Osteoblast (primary cell): Measurements from ENCODE around the gene FATE1. TPM values are rescaled to one million over a fixed set of nuclear protein-coding genes. Genes with fewer than 3 reads are reported as not detected.
A peak's percentile ranks its signal among the peaks of the same experiment; 100 is the strongest.

Experiments
- DNase-seq: peaks from one replicate; pipeline ENCODE4 v3.0.0; 2011; ENCODE audit warnings: low spot score, mixed read lengths; ENCODE audit not compliant: insufficient read length; ENCODE audit errors: missing footprints
- H2AFZ ChIP-seq: 2 replicates; pipeline ENCODE4 v1.6.0; 2011; ENCODE audit warnings: mild to moderate bottlenecking, low read length
- H3K27ac ChIP-seq: 2 replicates; pipeline ENCODE4 v1.5.1; 2011; ENCODE audit warnings: mild to moderate bottlenecking, low read depth, low read length, moderate library complexity
- H3K27me3 ChIP-seq: 2 replicates; pipeline ENCODE4 v1.6.0; 2012; ENCODE audit warnings: mild to moderate bottlenecking, control low read depth, inconsistent platforms, low read length, moderate library complexity; ENCODE audit not compliant: insufficient read depth
- H3K36me3 ChIP-seq: 2 replicates; pipeline ENCODE4 v1.5.1; 2011; ENCODE audit warnings: mild to moderate bottlenecking, low read length, control low read depth, moderate library complexity; ENCODE audit not compliant: insufficient read depth
- H3K4me1 ChIP-seq: 2 replicates; pipeline ENCODE4 v1.5.1; 2011; ENCODE audit warnings: mild to moderate bottlenecking, low read length, control low read depth, moderate library complexity; ENCODE audit not compliant: insufficient read depth
- H3K4me2 ChIP-seq: 2 replicates; pipeline ENCODE4 v1.6.0; 2011; ENCODE audit warnings: mild to moderate bottlenecking, low read length; ENCODE audit not compliant: insufficient read depth
- H3K4me3 ChIP-seq: fragments of 200-600 bp; sonication (generic); 3 replicates; pipeline ENCODE4 v1.5.1; 2012; ENCODE audit warnings: mild to moderate bottlenecking, low read length, inconsistent platforms; ENCODE audit not compliant: insufficient read depth
- H3K79me2 ChIP-seq: 2 replicates; pipeline ENCODE4 v1.6.0; 2012; ENCODE audit warnings: mild to moderate bottlenecking, low read length, control low read depth, inconsistent platforms; ENCODE audit not compliant: insufficient read depth
- H3K9me3 ChIP-seq: 2 replicates; pipeline ENCODE4 v1.5.1; 2011; ENCODE audit warnings: low read depth, low read length, control low read depth
- H4K20me1 ChIP-seq: 2 replicates; pipeline ENCODE4 v1.6.0; 2012; ENCODE audit warnings: mild to moderate bottlenecking, low read length, control low read depth; ENCODE audit not compliant: insufficient read depth
- total RNA-seq: library from RNA; depleted of rRNA; stranded (reverse); fragments of >200 nt; gene quantifications from 2 replicates; pipeline ENCODE4 v1.2.3, GENCODE V29; 2012
- TF ChIP-seq, protein P1 (sequence below): IDR thresholded peaks from 2 replicates; pipeline ENCODE4 v1.5.1; 2011; ENCODE audit warnings: mild to moderate bottlenecking, low read depth, low read length, moderate library complexity; ENCODE audit errors: extremely low read depth

The FATE1 gene
- total RNA-seq, 1 donor, result not detected

DNA sequence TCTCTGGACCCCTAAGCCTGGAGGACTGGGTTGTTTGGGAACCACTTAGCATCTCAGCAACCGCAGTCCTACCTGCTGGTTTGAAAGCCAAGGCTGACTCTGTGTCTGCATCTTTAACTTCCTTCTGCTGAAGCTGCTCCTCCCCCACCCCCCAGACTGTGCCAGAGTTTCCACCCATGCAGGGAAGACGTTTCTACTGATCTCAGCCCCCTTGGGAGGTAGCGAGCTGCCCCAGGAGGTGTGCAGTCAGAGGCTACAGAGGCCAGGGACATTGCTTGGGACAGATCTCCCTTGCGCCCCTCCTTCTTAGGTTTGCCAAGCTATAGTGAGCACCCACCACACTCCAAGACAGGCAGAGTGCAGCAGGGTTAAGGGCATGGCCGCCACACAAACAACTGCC is 4.7 kb upstream of the FATE1 start:
- Histone ChIP-seq H3K4me2 (no peak overlapping the region), H3K27me3 (no peaks in the 10 kb centered on the region), H3K36me3 (no peaks in the 10 kb centered on the region), H3K4me3 (no peak overlapping the region), H3K27ac (no peak overlapping the region), H3K4me1 (no peaks in the 10 kb centered on the region), H3K9me3 (no peaks in the 10 kb centered on the region), H3K79me2 (no peaks in the 10 kb centered on the region), H4K20me1 (no peaks in the 10 kb centered on the region), H2AFZ (no peak overlapping the region)
- TF ChIP-seq, protein P1, sequence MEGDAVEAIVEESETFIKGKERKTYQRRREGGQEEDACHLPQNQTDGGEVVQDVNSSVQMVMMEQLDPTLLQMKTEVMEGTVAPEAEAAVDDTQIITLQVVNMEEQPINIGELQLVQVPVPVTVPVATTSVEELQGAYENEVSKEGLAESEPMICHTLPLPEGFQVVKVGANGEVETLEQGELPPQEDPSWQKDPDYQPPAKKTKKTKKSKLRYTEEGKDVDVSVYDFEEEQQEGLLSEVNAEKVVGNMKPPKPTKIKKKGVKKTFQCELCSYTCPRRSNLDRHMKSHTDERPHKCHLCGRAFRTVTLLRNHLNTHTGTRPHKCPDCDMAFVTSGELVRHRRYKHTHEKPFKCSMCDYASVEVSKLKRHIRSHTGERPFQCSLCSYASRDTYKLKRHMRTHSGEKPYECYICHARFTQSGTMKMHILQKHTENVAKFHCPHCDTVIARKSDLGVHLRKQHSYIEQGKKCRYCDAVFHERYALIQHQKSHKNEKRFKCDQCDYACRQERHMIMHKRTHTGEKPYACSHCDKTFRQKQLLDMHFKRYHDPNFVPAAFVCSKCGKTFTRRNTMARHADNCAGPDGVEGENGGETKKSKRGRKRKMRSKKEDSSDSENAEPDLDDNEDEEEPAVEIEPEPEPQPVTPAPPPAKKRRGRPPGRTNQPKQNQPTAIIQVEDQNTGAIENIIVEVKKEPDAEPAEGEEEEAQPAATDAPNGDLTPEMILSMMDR, result no peak
- no peak for DNase-seq

GRCh38 chrX:151711787-151712186 is 4.0 kb upstream of the FATE1 start:
- TF ChIP-seq, protein P1, result no peak
- H3K4me1 ChIP-seq, result no peaks in the 10 kb centered on the region
- H3K27ac ChIP-seq, result no peak overlapping the region
- H3K4me2 ChIP-seq, result no peak overlapping the region
- no peaks in the 10 kb centered on the region for H4K20me1 ChIP-seq
- H2AFZ ChIP-seq, result no peak overlapping the region
- H3K36me3 ChIP-seq, result no peaks in the 10 kb centered on the region
- no peaks in the 10 kb centered on the region for H3K27me3 ChIP-seq
- H3K9me3 ChIP-seq, result no peaks in the 10 kb centered on the region
- H3K79me2 ChIP-seq, result no peaks in the 10 kb centered on the region
- H3K4me3 ChIP-seq, result no peak overlapping the region
- DNase-seq, result no peak

- Histone ChIP-seq H3K4me2 (no peak overlapping the region), H3K36me3 (no peaks in the 10 kb centered on the region), H3K27ac (no peak overlapping the region), H3K9me3 (no peaks in the 10 kb centered on the region), H3K27me3 (no peaks in the 10 kb centered on the region), H3K79me2 (no peaks in the 10 kb centered on the region), H2AFZ (no peak overlapping the region), H3K4me1 (no peaks in the 10 kb centered on the region), H3K4me3 (no peak overlapping the region), H4K20me1 (no peaks in the 10 kb centered on the region)
- TF ChIP-seq, protein P1, result no peak
- no peak for DNase-seq
Measured at GRCh38 chrX:151712253-151712652, 3.6 kb upstream of the FATE1 start.

DNA sequence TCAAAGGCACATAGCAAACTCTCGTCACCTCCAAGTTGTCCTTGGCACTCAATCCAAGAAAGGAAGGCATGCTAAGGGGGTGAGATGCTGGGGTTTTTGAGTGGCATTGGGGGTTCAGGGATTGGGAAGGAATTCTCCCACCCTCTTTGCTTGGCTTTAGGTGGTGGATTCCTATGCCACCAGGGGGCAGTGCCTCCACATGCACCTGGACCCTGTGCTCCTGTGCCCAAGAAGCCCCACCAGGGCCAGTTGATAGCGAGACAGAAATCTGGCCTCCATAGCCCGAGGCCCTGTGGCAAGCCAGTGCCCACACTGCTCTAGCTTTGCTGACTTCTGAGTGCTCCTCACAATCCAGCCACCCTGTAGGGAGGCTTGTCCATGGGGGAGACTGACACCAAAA is 2.0 kb upstream of the FATE1 start:
- no peak overlapping the region for H2AFZ ChIP-seq
- H3K4me1 ChIP-seq, result no peaks in the 10 kb centered on the region
- no peak overlapping the region for H3K27ac ChIP-seq
- H3K4me3 ChIP-seq, result no peak overlapping the region
- H3K79me2 ChIP-seq, result no peaks in the 10 kb centered on the region
- no peaks in the 10 kb centered on the region for H3K9me3 ChIP-seq
- no peaks in the 10 kb centered on the region for H4K20me1 ChIP-seq
- no peak for DNase-seq
- no peak overlapping the region for H3K4me2 ChIP-seq
- H3K36me3 ChIP-seq, result no peaks in the 10 kb centered on the region
- TF ChIP-seq, protein P1, result peak; percentile 49
- H3K27me3 ChIP-seq, result no peaks in the 10 kb centered on the region
